Naive B cell (primary cell): ENCODE results near the gene MAPK8. TPM values are rescaled to one million over a fixed set of nuclear protein-coding genes. Genes with fewer than 3 reads are reported as not detected.
"Not testable (repeated sequence)": the region's sequence is repeated elsewhere in the genome, so short reads cannot be mapped to it uniquely, and the experiment has no call there.

ENCODE experiments used
- ATAC-seq, 2 donors: fragments of 150-1000 bp; cut with Tn5 transposase; 2 replicates each; pipeline ENCODE4 v1.10.0; 2021; ENCODE audit warnings: low read depth in 2 of 2, mild to moderate bottlenecking in 2 of 2, moderate library complexity in 2 of 2
- DNase-seq: peaks from one replicate; pipeline ENCODE4 v3.0.0; 2022
- H3K27ac Mint-ChIP-seq, 6 donors: one replicate each; pipeline ENCODE4 v1.8.0; 2020 to 2022; ENCODE audit warnings: mild to moderate bottlenecking in 6 of 6, mixed read lengths in 6 of 6, moderate library complexity in 5 of 6, inconsistent platforms in 2 of 6
- H3K27me3 Mint-ChIP-seq, 3 donors: one replicate each; pipeline ENCODE4 v1.8.0; 2021 to 2022; ENCODE audit warnings: mixed read lengths in 3 of 3, mild to moderate bottlenecking in 1 of 3
- H3K36me3 Mint-ChIP-seq, 2 donors: one replicate each; pipeline ENCODE4 v1.8.0; 2020 to 2022; ENCODE audit warnings: mixed read lengths in 2 of 2, inconsistent platforms in 1 of 2, mild to moderate bottlenecking in 1 of 2
- H3K4me1 Mint-ChIP-seq, 3 donors: one replicate each; pipeline ENCODE4 v1.8.0; 2020 to 2022; ENCODE audit warnings: mixed read lengths in 3 of 3, inconsistent platforms in 1 of 3, mild to moderate bottlenecking in 1 of 3, moderate library complexity in 1 of 3
- H3K4me3 Mint-ChIP-seq, 8 donors: one replicate each; pipeline ENCODE4 v1.8.0; 2020 to 2022; ENCODE audit warnings: mild to moderate bottlenecking in 8 of 8, mixed read lengths in 8 of 8, moderate library complexity in 8 of 8, inconsistent platforms in 2 of 8
- H3K9me3 Mint-ChIP-seq, 7 donors: one replicate each; pipeline ENCODE4 v1.8.0; 2020 to 2022; ENCODE audit warnings: mixed read lengths in 7 of 7, mild to moderate bottlenecking in 5 of 7, inconsistent platforms in 2 of 7, moderate library complexity in 1 of 7
- polyA plus RNA-seq, 6 donors: library from polyadenylated mRNA; unstranded; fragments of 300-500 nt; fragmentation: Illumina TruSeq; gene quantifications; one replicate each; pipeline ENCODE4 v1.2.3, GENCODE V29; 2021; ENCODE audit warnings: low read depth in 6 of 6

MAPK8 gene
- polyA plus RNA-seq, 6 donors from 2014 or later, result 7.0 to 25.8 (median 22.1) TPM

DNA sequence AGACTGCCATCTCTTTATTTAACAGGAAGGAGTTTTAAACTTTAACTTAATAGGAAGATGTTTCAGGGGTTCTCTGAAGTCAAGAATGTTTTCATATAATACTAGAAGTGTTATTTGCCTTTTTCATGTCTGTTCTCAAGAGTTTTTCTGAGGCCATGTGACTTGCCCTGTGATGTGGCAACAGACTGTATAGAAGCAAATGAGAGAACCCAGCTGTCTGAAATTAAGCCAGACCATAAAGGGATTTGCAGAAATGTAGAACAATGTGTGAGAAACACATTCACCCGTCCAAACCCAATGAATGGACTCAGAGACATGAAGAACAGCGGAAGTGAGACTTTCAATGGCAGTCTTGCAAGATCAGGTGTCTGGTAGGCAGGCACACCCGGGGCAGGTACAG lies 23.8 kb downstream of the MAPK8 start:
- no peak for DNase-seq
- H3K27ac Mint-ChIP-seq, result no peak overlapping the region
- no peak overlapping the region for H3K4me3 Mint-ChIP-seq
- H3K36me3 Mint-ChIP-seq, result peaks cover 16 to 54% of the 10 kb centered on the region in 2 donors
- peaks cover 5 to 23% (median 19%) of the 10 kb centered on the region in 7 donors for H3K9me3 Mint-ChIP-seq
- H3K27me3 Mint-ChIP-seq, result no peaks in the 10 kb centered on the region
- peaks cover 9 to 25% (median 19%) of the 10 kb centered on the region in 3 donors for H3K4me1 Mint-ChIP-seq
- ATAC-seq, result no peak

- Mint-ChIP-seq H3K36me3 (peaks cover 16 to 54% of the 10 kb centered on the region in 2 donors), H3K27me3 (no peaks in the 10 kb centered on the region), H3K9me3 (peaks cover 5 to 23% (median 19%) of the 10 kb centered on the region in 7 donors), H3K4me3 (no peak overlapping the region), H3K27ac (peak overlapping the region in 2 of 6 donors; percentile 15 to 78), H3K4me1 (peaks cover 6 to 25% (median 19%) of the 10 kb centered on the region in 3 donors)
- ATAC-seq (no peak), DNase-seq (no peak)
Observed at GRCh38 chr10:48331436-48331835, 25.0 kb downstream of the MAPK8 start.

- H3K4me1 Mint-ChIP-seq, result peaks cover 6 to 31% (median 14%) of the 10 kb centered on the region in 3 donors
- peaks cover 18 to 58% of the 10 kb centered on the region in 2 donors for H3K36me3 Mint-ChIP-seq
- no peak overlapping the region for H3K4me3 Mint-ChIP-seq
- H3K27me3 Mint-ChIP-seq, result no peaks in the 10 kb centered on the region
- no peak for DNase-seq
- no peak for ATAC-seq
- H3K9me3 Mint-ChIP-seq, result peaks cover 5 to 23% (median 19%) of the 10 kb centered on the region in 7 donors
- peak overlapping the region in 1 of 6 donors; percentile 47 for H3K27ac Mint-ChIP-seq
Observed at GRCh38 chr10:48332166-48332870, 25.8 kb downstream of the MAPK8 start.

- Mint-ChIP-seq H3K9me3 (peaks cover 6 to 23% (median 19%) of the 10 kb centered on the region in 7 donors), H3K27ac (no peak overlapping the region), H3K36me3 (peaks cover 24 to 58% of the 10 kb centered on the region in 2 donors), H3K27me3 (no peaks in the 10 kb centered on the region), H3K4me3 (no peak overlapping the region), H3K4me1 (peaks cover 6 to 34% (median 14%) of the 10 kb centered on the region in 3 donors)
- DNase-seq (no peak), ATAC-seq (no peak)
Observed at GRCh38 chr10:48332871-48333216, 26.4 kb downstream of the MAPK8 start.

- Mint-ChIP-seq H3K9me3 (peaks cover 13 to 23% (median 19%) of the 10 kb centered on the region in 7 donors), H3K4me1 (peaks cover 6 to 34% (median 15%) of the 10 kb centered on the region in 3 donors), H3K4me3 (no peak overlapping the region), H3K27me3 (no peaks in the 10 kb centered on the region), H3K27ac (peak overlapping the region in 1 of 6 donors; percentile 12), H3K36me3 (peaks cover 34 to 48% of the 10 kb centered on the region in 2 donors)
- ATAC-seq (no peak), DNase-seq (no peak)
Observed at GRCh38 chr10:48333856-48334255, 27.4 kb downstream of the MAPK8 start.

GRCh38 chr10:48335788-48336187 lies 29.3 kb downstream of the MAPK8 start:
- Mint-ChIP-seq H3K27me3 (no peaks in the 10 kb centered on the region), H3K4me3 (no peak overlapping the region), H3K9me3 (peaks cover 13 to 21% (median 15%) of the 10 kb centered on the region in 7 donors), H3K27ac (no peak overlapping the region), H3K36me3 (peaks cover 37 to 41% of the 10 kb centered on the region in 2 donors), H3K4me1 (peaks cover 4 to 42% (median 21%) of the 10 kb centered on the region in 3 donors)
- ATAC-seq, result no peak
- no peak for DNase-seq

DNA sequence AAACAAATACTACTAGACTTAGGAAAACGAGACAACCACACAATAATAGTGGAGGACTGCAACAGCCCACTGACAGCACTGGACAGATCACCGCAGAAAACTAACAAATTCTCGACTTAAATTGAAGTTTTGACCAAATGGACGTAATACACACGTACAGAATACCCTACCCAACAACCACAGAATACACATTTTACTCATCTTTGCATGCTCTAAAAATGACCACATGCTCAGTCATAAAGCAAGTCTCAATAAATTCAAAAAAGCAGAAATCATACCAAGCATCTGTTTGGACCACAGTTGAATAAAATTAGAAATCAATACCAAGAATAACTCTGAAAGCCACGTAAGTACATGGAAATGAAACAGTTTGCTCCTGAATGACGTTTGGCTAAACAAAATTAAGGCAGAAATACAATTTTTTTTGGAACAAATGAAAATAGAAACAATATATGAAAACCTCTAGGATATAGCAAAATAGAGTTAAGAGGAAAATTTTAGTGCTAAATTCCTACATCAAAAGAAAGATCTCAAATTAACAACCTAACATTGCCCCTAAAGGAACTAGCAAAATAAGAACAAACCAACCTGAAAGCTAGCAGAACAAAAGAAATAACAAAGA lies 30.6 kb downstream of the MAPK8 start:
- H3K27ac Mint-ChIP-seq, result peak overlapping the region in 2 of 6 donors; percentile 1 to 17
- ATAC-seq (no peak), DNase-seq (no peak)
- H3K4me1 Mint-ChIP-seq, result peaks cover 8 to 42% (median 25%) of the 10 kb centered on the region in 3 donors
- peaks cover 32 to 46% of the 10 kb centered on the region in 2 donors for H3K36me3 Mint-ChIP-seq
- H3K27me3 Mint-ChIP-seq, result no peaks in the 10 kb centered on the region
- no peak overlapping the region for H3K4me3 Mint-ChIP-seq
- H3K9me3 Mint-ChIP-seq, result peaks cover 6 to 15% (median 12%) of the 10 kb centered on the region in 7 donors

GRCh38 chr10:48340734-48341133 lies 34.3 kb downstream of the MAPK8 start:
- Mint-ChIP-seq H3K9me3 (peaks cover 0 to 8% (median 2%) of the 10 kb centered on the region in 7 donors), H3K27me3 (no peaks in the 10 kb centered on the region), H3K4me3 (no peak overlapping the region), H3K4me1 (peaks cover 4 to 40% (median 32%) of the 10 kb centered on the region in 3 donors), H3K27ac (peak overlapping the region in 1 of 6 donors; percentile 71), H3K36me3 (peaks cover 18 to 32% of the 10 kb centered on the region in 2 donors)
- ATAC-seq (no peak), DNase-seq (no peak)

DNA sequence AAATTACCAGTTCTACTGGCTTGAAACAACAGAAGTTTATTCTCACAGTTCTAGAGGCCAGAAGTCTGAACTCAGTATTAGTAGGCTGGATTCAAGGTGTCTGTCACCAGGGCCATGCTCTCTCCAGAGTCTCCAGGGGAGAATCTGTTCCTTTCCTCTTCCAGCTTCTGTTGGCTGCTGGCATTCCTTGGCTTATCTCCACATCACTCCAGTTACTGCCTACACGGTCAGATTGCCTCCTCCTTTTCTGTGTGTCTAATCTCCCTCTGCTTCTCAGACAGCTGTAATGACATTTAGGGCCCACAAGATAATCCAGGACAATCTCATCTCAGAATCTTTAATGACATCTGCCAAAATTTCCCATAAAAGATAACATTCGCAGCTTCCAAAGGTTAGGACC lies 36.6 kb downstream of the MAPK8 start:
- no peak for ATAC-seq
- Mint-ChIP-seq H3K4me3 (no peak overlapping the region), H3K27me3 (no peaks in the 10 kb centered on the region), H3K36me3 (peaks cover 8 to 37% of the 10 kb centered on the region in 2 donors), H3K4me1 (peaks cover 4 to 32% (median 30%) of the 10 kb centered on the region in 3 donors), H3K27ac (peak overlapping the region in 1 of 6 donors; percentile 77), H3K9me3 (peaks cover 7 to 15% (median 14%) of the 10 kb centered on the region in 7 donors)
- DNase-seq, result no peak

DNA sequence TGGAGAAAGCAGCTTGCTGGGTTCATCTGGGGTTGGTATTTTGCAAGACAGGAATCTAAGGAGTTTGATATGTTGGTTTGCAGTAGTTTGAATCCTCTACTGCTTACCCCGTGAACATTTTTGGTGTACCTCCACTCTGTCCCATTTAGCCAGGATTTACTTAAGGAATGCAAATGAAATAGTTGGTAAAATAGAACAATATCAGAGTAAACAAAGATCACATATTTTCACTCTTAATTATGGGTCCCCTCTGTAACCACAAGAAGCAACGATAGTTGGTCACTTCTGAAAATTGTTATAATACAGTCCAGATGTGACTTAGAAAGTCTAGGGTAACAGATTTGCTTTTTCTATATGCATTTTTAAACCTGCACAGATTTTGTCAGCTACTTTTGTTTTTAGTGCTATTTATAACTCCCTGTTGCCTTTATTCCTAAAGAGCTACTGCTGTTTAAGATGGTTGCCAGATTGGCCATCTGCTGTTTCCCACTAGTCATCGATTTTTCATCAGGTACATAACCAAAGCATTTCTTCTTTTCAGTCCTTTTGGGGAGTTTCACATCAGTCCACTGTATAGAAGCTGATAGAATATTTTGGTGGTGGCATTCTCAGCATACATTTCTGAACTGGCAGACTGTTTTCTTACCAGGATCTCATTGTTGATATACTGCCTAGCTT lies 37.6 kb downstream of the MAPK8 start:
- H3K4me3 Mint-ChIP-seq, result no peak overlapping the region
- DNase-seq (no peak), ATAC-seq (no peak)
- peaks cover 4 to 30% (median 21%) of the 10 kb centered on the region in 3 donors for H3K4me1 Mint-ChIP-seq
- H3K27ac Mint-ChIP-seq, result no peak overlapping the region
- peaks cover 4 to 23% (median 18%) of the 10 kb centered on the region in 7 donors for H3K9me3 Mint-ChIP-seq
- no peaks in the 10 kb centered on the region for H3K27me3 Mint-ChIP-seq
- peaks cover 8 to 37% of the 10 kb centered on the region in 2 donors for H3K36me3 Mint-ChIP-seq

DNA sequence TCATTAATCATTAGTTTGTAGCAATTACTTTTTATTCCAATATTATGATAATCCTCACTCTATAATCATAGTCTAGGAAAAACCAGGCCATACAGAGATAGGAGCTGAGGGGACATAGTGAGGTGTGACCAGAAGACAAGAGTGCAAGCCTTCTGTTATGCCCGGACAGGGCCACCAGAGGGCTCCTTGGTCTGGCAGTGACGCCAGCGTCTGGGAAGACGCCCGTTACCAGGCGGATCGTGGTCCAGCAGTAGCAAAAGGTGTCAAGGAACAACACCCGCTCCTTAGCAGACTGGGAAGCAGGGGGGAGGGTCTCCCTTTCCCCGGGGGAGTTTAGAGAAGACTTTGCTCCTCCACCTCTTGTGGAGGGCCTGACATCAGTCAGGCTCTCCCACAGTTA lies 39.8 kb downstream of the MAPK8 start:
- not testable (repeated sequence) for H3K27me3 Mint-ChIP-seq, DNase-seq, ATAC-seq, H3K27ac Mint-ChIP-seq
- H3K9me3 Mint-ChIP-seq, result peaks cover 4 to 25% (median 18%) of the 10 kb centered on the region in 7 donors
- peak overlapping the region in 1 of 8 donors; percentile 41 for H3K4me3 Mint-ChIP-seq
- H3K36me3 Mint-ChIP-seq, result peaks cover 8 to 37% of the 10 kb centered on the region in 2 donors
- H3K4me1 Mint-ChIP-seq, result peaks cover 4 to 35% (median 23%) of the 10 kb centered on the region in 3 donors

GRCh38 chr10:48347539-48347938 lies 41.1 kb downstream of the MAPK8 start:
- H3K27ac Mint-ChIP-seq, H3K27me3 Mint-ChIP-seq, DNase-seq, ATAC-seq: not testable (repeated sequence)
- Mint-ChIP-seq H3K4me3 (peak overlapping the region in 1 of 8 donors; percentile 67), H3K9me3 (peaks cover 4 to 25% (median 18%) of the 10 kb centered on the region in 7 donors), H3K4me1 (peaks cover 0 to 29% (median 20%) of the 10 kb centered on the region in 3 donors), H3K36me3 (peaks cover 1 to 29% of the 10 kb centered on the region in 2 donors)

DNA sequence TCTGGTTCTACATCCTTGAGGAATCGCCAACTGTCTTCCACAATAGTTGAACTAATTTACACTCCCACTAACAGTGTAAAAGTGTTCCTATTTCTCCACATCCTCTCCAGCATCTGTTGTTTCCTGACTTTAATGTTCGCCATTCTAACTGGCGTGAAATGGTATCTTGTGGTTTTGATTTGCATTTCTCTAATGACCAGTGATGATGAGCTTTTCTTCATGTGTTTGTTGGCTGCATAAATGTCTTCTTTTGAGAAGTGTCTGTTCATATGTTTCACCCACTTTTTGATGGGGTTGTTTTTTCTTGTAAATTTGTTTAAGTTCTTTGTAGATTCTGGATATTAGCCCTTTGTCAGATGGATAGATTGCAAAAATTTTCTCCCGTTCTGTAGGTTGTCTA lies 41.5 kb downstream of the MAPK8 start:
- peaks cover 0 to 26% (median 16%) of the 10 kb centered on the region in 3 donors for H3K4me1 Mint-ChIP-seq
- peaks cover 4 to 25% (median 18%) of the 10 kb centered on the region in 7 donors for H3K9me3 Mint-ChIP-seq
- DNase-seq, H3K4me3 Mint-ChIP-seq, ATAC-seq, H3K27me3 Mint-ChIP-seq: not testable (repeated sequence)
- peaks cover 0 to 29% of the 10 kb centered on the region in 2 donors for H3K36me3 Mint-ChIP-seq
- peak overlapping the region in 1 of 6 donors; percentile 54 for H3K27ac Mint-ChIP-seq
